SK-N-SH (cell line): ENCODE results near the gene ZNF280D.

Experiments
- CTCF ChIP-seq: fragments of 200-600 bp; sonication (generic); IDR thresholded peaks from 2 replicates; pipeline ENCODE4 v1.6.1; 2017; ENCODE audit warnings: antibody characterized with exemption, mild to moderate bottlenecking, moderate library complexity
- ELF1 ChIP-seq: IDR thresholded peaks from 2 replicates; pipeline ENCODE4 v1.4.0; 2012
- EP300 ChIP-seq, 2 experiments: IDR thresholded peaks; 2 replicates each; pipeline versions ENCODE4 v1.4.0 to v1.6.1; 2012; ENCODE audit warnings: borderline replicate concordance in 1 of 2, low read depth in 1 of 2, low read length in 1 of 2
- JUND ChIP-seq: IDR thresholded peaks from 2 replicates; pipeline ENCODE4 v1.4.0; 2012
- POLR2AphosphoS5 ChIP-seq: IDR thresholded peaks from 2 replicates; pipeline ENCODE4 v1.6.1; 2012; ENCODE audit warnings: low read depth, low read length
- REST ChIP-seq: IDR thresholded peaks from 2 replicates; pipeline ENCODE4 v1.6.1; 2012; ENCODE audit warnings: mild to moderate bottlenecking, low read depth, low read length, moderate library complexity
- RFX5 ChIP-seq: IDR thresholded peaks from 2 replicates; pipeline ENCODE4 v1.6.1; 2012; ENCODE audit warnings: mild to moderate bottlenecking, improper control_type of control experiment, low read length
- SMC3 ChIP-seq: IDR thresholded peaks from 2 replicates; pipeline ENCODE4 v1.6.1; 2012; ENCODE audit warnings: low read depth, low read length, improper control_type of control experiment
- TEAD4 ChIP-seq: IDR thresholded peaks from 2 replicates; pipeline ENCODE4 v1.4.0; 2012; ENCODE audit warnings: mild to moderate bottlenecking, borderline replicate concordance; ENCODE audit not compliant: insufficient read depth

- TF ChIP-seq EP300 (IDR thresholded peaks at IDR 0.05; ENCODE audit: borderline replicate concordance in 1 of 2, low read depth in 1 of 2, low read length in 1 of 2) (no peak), SMC3 (no peak), JUND (no peak), CTCF (no peak), TEAD4 (no peak), ELF1 (no peak), REST (no peak), POLR2AphosphoS5 (no peak), RFX5 (no peak)
These were observed 85.0 kb downstream of the ZNF280D start for GRCh38 chr15:56648311-56648710.
